ENCODE results near the gene RASSF4. TPM values are rescaled to one million over a fixed set of nuclear protein-coding genes. Genes with fewer than 3 reads are reported as not detected.

Gene RASSF4
- total and polyA plus RNA-seq, 2 donors from 2014 or later = 76.4 to 83.1 TPM

- FAIRE-seq (no peak), DNase-seq (no peak)
- Histone ChIP-seq H3K4me3 (ENCODE audit: low read length in 3 of 3) (no peak overlapping the region), H3K27ac (ENCODE audit: low read depth in 2 of 2, low read length in 2 of 2) (peak overlapping the region; percentile 33 to 79), H3K36me3 (ENCODE audit: control insufficient read depth in 2 of 3, insufficient read depth in 3 of 3, low read length in 3 of 3) (peaks cover 0 to 49% (median 25%) of the 10 kb centered on the region in 3 donors), H3K9me3 (ENCODE audit: control insufficient read depth in 2 of 3, insufficient read depth in 1 of 3, low read length in 3 of 3) (no peaks in the 10 kb centered on the region), H3K9ac (ENCODE audit: low read length in 3 of 3) (no peak overlapping the region), H3K27me3 (ENCODE audit: control insufficient read depth, insufficient read depth, low read length) (no peaks in the 10 kb centered on the region), H3K4me1 (ENCODE audit: control insufficient read depth in 2 of 3, insufficient read depth in 2 of 3, low read depth in 1 of 3, low read length in 3 of 3) (peaks cover 0 to 42% (median 33%) of the 10 kb centered on the region in 3 donors)
- intact Hi-C loops (cut with DNase I) = no loop called here
- no peak for TF ChIP-seq CTCF (IDR thresholded peaks at IDR 0.05; ENCODE audit: borderline replicate concordance, extremely low read depth, insufficient read depth)
Measured at GRCh38 chr10:44973323-44974081, 13.9 kb downstream of the RASSF4 start.

- Histone ChIP-seq H3K36me3 (ENCODE audit: control insufficient read depth in 2 of 3, insufficient read depth in 3 of 3, low read length in 3 of 3) (peaks cover 0 to 51% (median 25%) of the 10 kb centered on the region in 3 donors), H3K27ac (ENCODE audit: low read depth in 2 of 2, low read length in 2 of 2) (peak overlapping the region; percentile 20 to 79), H3K4me3 (ENCODE audit: low read length in 3 of 3) (peak overlapping the region in 1 of 3 donors; percentile 58), H3K4me1 (ENCODE audit: control insufficient read depth in 2 of 3, insufficient read depth in 2 of 3, low read depth in 1 of 3, low read length in 3 of 3) (peaks cover 0 to 41% (median 33%) of the 10 kb centered on the region in 3 donors), H3K9me3 (ENCODE audit: control insufficient read depth in 2 of 3, insufficient read depth in 1 of 3, low read length in 3 of 3) (no peaks in the 10 kb centered on the region), H3K9ac (ENCODE audit: low read length in 3 of 3) (peak overlapping the region in 1 of 3 donors; percentile 79), H3K27me3 (ENCODE audit: control insufficient read depth, insufficient read depth, low read length) (no peaks in the 10 kb centered on the region)
- DNase-seq (no peak), FAIRE-seq (no peak)
- TF ChIP-seq CTCF (IDR thresholded peaks at IDR 0.05; ENCODE audit: borderline replicate concordance, extremely low read depth, insufficient read depth) = no peak
- intact Hi-C loops (cut with DNase I) = no loop called here
Measured at GRCh38 chr10:44974082-44974627, 14.6 kb downstream of the RASSF4 start.

- peak overlapping the region; percentile 25 to 58 (median 37) for H3K4me3 ChIP-seq (ENCODE audit: low read length in 3 of 3)
- DNase-seq (peak; percentile 72 to 89 (median 81)), FAIRE-seq (no peak)
- H3K9ac ChIP-seq (ENCODE audit: low read length in 3 of 3) = peak overlapping the region in 1 of 3 donors; percentile 79
- H3K9me3 ChIP-seq (ENCODE audit: control insufficient read depth in 2 of 3, insufficient read depth in 1 of 3, low read length in 3 of 3) = no peaks in the 10 kb centered on the region
- H3K36me3 ChIP-seq (ENCODE audit: control insufficient read depth in 2 of 3, insufficient read depth in 3 of 3, low read length in 3 of 3) = peaks cover 0 to 51% (median 23%) of the 10 kb centered on the region in 3 donors
- peak overlapping the region; percentile 70 to 79 for H3K27ac ChIP-seq (ENCODE audit: low read depth in 2 of 2, low read length in 2 of 2)
- intact Hi-C loops (cut with DNase I) = no loop called here
- peak; percentile 89 for TF ChIP-seq CTCF (IDR thresholded peaks at IDR 0.05; ENCODE audit: borderline replicate concordance, extremely low read depth, insufficient read depth)
- H3K27me3 ChIP-seq (ENCODE audit: control insufficient read depth, insufficient read depth, low read length) = no peaks in the 10 kb centered on the region
- peaks cover 0 to 47% (median 36%) of the 10 kb centered on the region in 3 donors for H3K4me1 ChIP-seq (ENCODE audit: control insufficient read depth in 2 of 3, insufficient read depth in 2 of 3, low read depth in 1 of 3, low read length in 3 of 3)
Measured at GRCh38 chr10:44974628-44975430, 15.2 kb downstream of the RASSF4 start.

Measured in kidney (tissue), 14 donors.